Lower leg skin (tissue), 4 donors: ENCODE measurements around the gene LCT. TPM values are rescaled to one million over a fixed set of nuclear protein-coding genes. Genes with fewer than 3 reads are reported as not detected.

Experiments used
- DNase-seq, 2 donors: peaks; one replicate each; pipeline ENCODE4 v3.0.0-alpha.2; 2019; ENCODE audit warnings: low spot score in 2 of 2
- H3K4me3 ChIP-seq: fragments of 200-600 bp; sonication (generic); 2 replicates; pipeline ENCODE4 v1.5.1; 2017; ENCODE audit warnings: mild to moderate bottlenecking, low read depth; ENCODE audit not compliant: poor library complexity, severe bottlenecking
- CTCF ChIP-seq, 3 donors: fragments of 450-650 bp; IDR thresholded peaks; one replicate each; pipeline ENCODE4 v1.5.1; 2016; ENCODE audit warnings: antibody characterized with exemption in 3 of 3, mild to moderate bottlenecking in 3 of 3, moderate library complexity in 2 of 3
- POLR2A ChIP-seq, 2 donors: fragments of 450-650 bp; IDR thresholded peaks; one replicate each; pipeline ENCODE4 v1.6.1; 2016 to 2017; ENCODE audit warnings: antibody characterized with exemption in 2 of 2, mild to moderate bottlenecking in 1 of 2, moderate library complexity in 1 of 2
- WGBS, 2 donors: methylation state at CpG; one replicate each; pipeline ENCODE4 v1.1.5; 2018; 5-methylcytosine and 5-hydroxymethylcytosine counted together
- intact Hi-C: fragments of 100-400 bp; cut with DNase I; formaldehyde crosslinking; loops from one replicate; pipeline ENCODE4 v1.15.0; 2023; ENCODE audit warnings: low total_unique reads
- total RNA-seq, 4 donors: library from RNA; depleted of rRNA; stranded (reverse); fragments of >200 nt; gene quantifications; one replicate each; pipeline ENCODE4 v1.1.0, GENCODE V29; 2016

LCT gene
- total RNA-seq, 4 donors from 2014 or later: 0.03 to 0.15 TPM; not detected in 2

DNA sequence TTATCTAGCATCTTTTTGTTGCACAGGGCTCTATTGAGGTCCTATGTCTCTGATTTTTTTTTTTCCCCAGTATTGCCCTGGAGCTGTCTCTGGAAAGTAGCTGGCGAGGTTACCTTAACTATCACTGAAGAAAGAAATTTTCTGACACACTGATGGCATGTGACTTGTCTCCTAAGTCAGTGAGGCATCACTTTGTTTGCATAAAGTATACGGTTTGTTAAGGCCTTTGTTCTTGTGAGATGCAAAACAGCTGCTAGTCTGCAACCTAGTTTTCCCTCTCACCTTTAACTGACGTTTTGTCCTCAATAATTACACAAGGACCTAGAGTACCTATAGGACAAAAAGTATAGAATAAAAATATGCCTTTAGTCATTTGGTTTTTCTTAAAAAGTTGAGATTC lies 53.5 kb downstream of the LCT start:
- 83 to 85% methylated on average over 3 of the region's 3 CpGs for WGBS, 2 donors
- intact Hi-C loops: no loop called here
- no peak for TF ChIP-seq CTCF (IDR thresholded peaks at IDR 0.05)
- no peak for TF ChIP-seq POLR2A (IDR thresholded peaks at IDR 0.05)
- H3K4me3 ChIP-seq: no peak overlapping the region
- no peak for DNase-seq

GRCh38 chr2:135782231-135782630 lies 54.8 kb downstream of the LCT start:
- no peak overlapping the region for H3K4me3 ChIP-seq
- intact Hi-C loops: no loop called here
- no peak for DNase-seq
- TF ChIP-seq POLR2A (IDR thresholded peaks at IDR 0.05) (no peak), CTCF (IDR thresholded peaks at IDR 0.05) (no peak)
- 92 to 93% methylated on average over 2 of the region's 2 CpGs for WGBS, 2 donors

GRCh38 chr2:135776367-135776766 lies 60.6 kb downstream of the LCT start:
- H3K4me3 ChIP-seq: no peak overlapping the region
- TF ChIP-seq CTCF (IDR thresholded peaks at IDR 0.05) (no peak), POLR2A (IDR thresholded peaks at IDR 0.05) (no peak)
- WGBS, 2 donors: 93 to 94% methylated on average over 7 of the region's 7 CpGs
- DNase-seq: no peak
- intact Hi-C loops: no loop called here

DNA sequence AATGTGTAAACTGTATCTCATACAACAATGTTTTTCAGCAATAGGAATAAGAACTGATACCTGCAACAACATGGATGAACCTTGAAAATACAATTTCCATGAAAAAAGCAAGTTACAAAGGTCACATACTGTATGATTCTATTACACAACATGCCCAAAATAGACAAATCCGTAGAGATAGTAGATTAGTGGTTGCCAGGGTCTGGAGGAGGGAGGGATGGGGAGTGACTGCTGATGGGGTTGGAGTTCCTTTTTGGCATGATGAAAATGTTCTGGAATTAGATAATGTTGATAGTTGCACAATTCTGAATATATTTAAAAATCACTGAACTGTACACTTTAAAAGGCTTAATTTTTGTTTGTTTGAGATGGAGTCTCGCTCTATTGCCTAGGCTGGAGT lies 61.6 kb downstream of the LCT start:
- DNase-seq: no peak
- no peak for TF ChIP-seq CTCF (IDR thresholded peaks at IDR 0.05)
- TF ChIP-seq POLR2A (IDR thresholded peaks at IDR 0.05): no peak
- WGBS, 2 donors: 48 to 50% methylated on average over 2 of the region's 2 CpGs
- intact Hi-C loops: no loop called here
- H3K4me3 ChIP-seq: no peak overlapping the region

- no peak overlapping the region for H3K4me3 ChIP-seq
- TF ChIP-seq CTCF (IDR thresholded peaks at IDR 0.05) (no peak), POLR2A (IDR thresholded peaks at IDR 0.05) (no peak)
- intact Hi-C loops: no loop called here
- no peak for DNase-seq
Observed at GRCh38 chr2:135773917-135774316, 63.1 kb downstream of the LCT start.

GRCh38 chr2:135773319-135773718 lies 63.7 kb downstream of the LCT start:
- TF ChIP-seq POLR2A (IDR thresholded peaks at IDR 0.05) (no peak), CTCF (IDR thresholded peaks at IDR 0.05) (no peak)

More at GRCh38 chr2:135773319-135773718, 63.7 kb downstream of the LCT start:
- H3K4me3 ChIP-seq: no peak overlapping the region
- intact Hi-C loops: no loop called here
- WGBS, 2 donors: 80 to 88% methylated on average over 2 of the region's 2 CpGs
- no peak for DNase-seq
